Ovary (tissue), 3 donors: Measurements from ENCODE around the gene RGS6.

ENCODE experiments used
- CTCF ChIP-seq, 3 donors: fragments of 450-650 bp in 2 of 3; fragments of 200-600 bp in 1 of 3; IDR thresholded peaks; one replicate each; pipeline versions ENCODE4 v1.5.1 to v1.8.0; 2016 to 2022; ENCODE audit warnings: antibody characterized with exemption in 3 of 3, mild to moderate bottlenecking in 1 of 3
- POLR2A ChIP-seq: fragments of 450-650 bp; IDR thresholded peaks from one replicate; pipeline ENCODE4 v1.6.1; 2017; ENCODE audit warnings: antibody characterized with exemption, mild to moderate bottlenecking, moderate library complexity
- donor health status: DM: no; HTN: no; CAD: no.

GRCh38 chr14:72154645-72155378, 222.6 kb downstream of the RGS6 start:
- no peak for TF ChIP-seq POLR2A
- TF ChIP-seq CTCF (IDR thresholded peaks at IDR 0.05) = no peak
